Measurements from ENCODE around the gene CNTN5.

DNA sequence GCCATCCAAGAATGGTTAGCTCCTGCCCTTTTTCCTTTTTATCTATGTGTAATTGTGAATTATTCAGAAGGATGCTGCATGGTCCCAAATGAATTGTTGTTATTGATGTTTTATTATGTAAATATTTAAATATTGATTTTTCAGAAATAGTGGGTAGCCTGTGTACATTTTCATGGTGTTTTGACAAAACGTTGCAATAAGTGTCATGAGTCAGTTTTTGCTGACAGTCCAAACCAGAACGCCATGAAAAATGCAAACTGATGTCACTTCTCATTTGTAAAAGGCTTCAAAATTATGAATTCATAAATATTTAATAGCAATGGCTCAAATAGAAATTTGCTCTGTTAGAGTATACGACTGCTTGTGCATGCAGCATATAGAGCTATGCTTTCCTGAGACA lies 422.5 kb downstream of the CNTN5 start:
- TF ChIP-seq POLR2A (IDR thresholded peaks at IDR 0.05; ENCODE audit: low read length) (no peak), GATA1 (IDR thresholded peaks at IDR 0.05; ENCODE audit: low read depth, low read length) (no peak)
